ENCODE data around the gene SH3RF3.
A peak's percentile ranks its signal among the peaks of the same experiment; 100 is the strongest.

The SH3RF3 gene

GRCh38 chr2:109254174-109254904, 125.3 kb downstream of the SH3RF3 start:
- H3K9me3 ChIP-seq (replicated peaks in 1 of 11): no peaks in the 10 kb centered on the region
- peaks cover 76 to 84% (median 80%) of the 10 kb centered on the region in 10 experiments for H3K4me1 ChIP-seq
- H3K9ac ChIP-seq: peak overlapping the region; percentile 72 to 82 (median 79); a peak in 19 of 22 replicates
- H3K27ac ChIP-seq: peak overlapping the region; percentile 78 to 92 (median 89)
- peak overlapping the region in 9 of 10 experiments; percentile 1 to 46 (median 38); a peak in 7 of 20 replicates for H3K4me3 ChIP-seq
- H3K36me3 ChIP-seq: no peaks in the 10 kb centered on the region
- no peak for TF ChIP-seq Cebpa-rat (IDR thresholded peaks at IDR 0.05)
- peaks cover 0 to 33% (median 10%) of the 10 kb centered on the region in 11 experiments; a peak in 7 of 22 replicates for H4K20me1 ChIP-seq
- peak overlapping the region; percentile 88 to 98 (median 94) for H3K4me2 ChIP-seq
- no peaks in the 10 kb centered on the region for H3K27me3 ChIP-seq

- Histone ChIP-seq H3K4me3 (peak overlapping the region; percentile 28 to 58 (median 40); a peak in 19 of 20 replicates), H3K4me2 (peak overlapping the region; percentile 88 to 98 (median 94)), H3K36me3 (no peaks in the 10 kb centered on the region), H3K27me3 (no peaks in the 10 kb centered on the region), H4K20me1 (peaks cover 0 to 46% (median 20%) of the 10 kb centered on the region in 11 experiments; a peak in 14 of 22 replicates), H3K27ac (peak overlapping the region; percentile 78 to 92 (median 89)), H3K9me3 (replicated peaks in 1 of 11) (no peaks in the 10 kb centered on the region), H3K9ac (peak overlapping the region; percentile 72 to 82 (median 79)), H3K4me1 (peaks cover 86 to 97% (median 90%) of the 10 kb centered on the region in 10 experiments)
- TF ChIP-seq Cebpa-rat (IDR thresholded peaks at IDR 0.05): no peak
Observed at GRCh38 chr2:109255654-109256053, 126.6 kb downstream of the SH3RF3 start.

GRCh38 chr2:109256111-109256510, 127.1 kb downstream of the SH3RF3 start:
- Histone ChIP-seq H4K20me1 (peaks cover 0 to 51% (median 24%) of the 10 kb centered on the region in 11 experiments; a peak in 17 of 22 replicates), H3K4me3 (peak overlapping the region; percentile 28 to 58 (median 40); a peak in 18 of 20 replicates), H3K27me3 (no peaks in the 10 kb centered on the region), H3K9ac (peak overlapping the region; percentile 72 to 82 (median 79)), H3K4me2 (peak overlapping the region; percentile 88 to 98 (median 94)), H3K9me3 (replicated peaks in 1 of 11) (no peaks in the 10 kb centered on the region), H3K4me1 (peaks cover 90 to 100% (median 94%) of the 10 kb centered on the region in 10 experiments), H3K27ac (peak overlapping the region; percentile 78 to 92 (median 89)), H3K36me3 (no peaks in the 10 kb centered on the region)
- TF ChIP-seq Cebpa-rat (IDR thresholded peaks at IDR 0.05): no peak

GRCh38 chr2:109256921-109257320, 127.9 kb downstream of the SH3RF3 start:
- H3K4me2 ChIP-seq: peak overlapping the region; percentile 88 to 98 (median 94)
- TF ChIP-seq Cebpa-rat (IDR thresholded peaks at IDR 0.05): no peak

GRCh38 chr2:109257653-109258052, 128.6 kb downstream of the SH3RF3 start:
- peaks cover 86 to 100% (median 96%) of the 10 kb centered on the region in 10 experiments for H3K4me1 ChIP-seq

More at GRCh38 chr2:109256921-109257320, 127.9 kb downstream of the SH3RF3 start:
- H3K36me3 ChIP-seq: no peaks in the 10 kb centered on the region
- H3K27me3 ChIP-seq: no peaks in the 10 kb centered on the region
- H3K9me3 ChIP-seq (replicated peaks in 1 of 11): no peaks in the 10 kb centered on the region
- H3K27ac ChIP-seq: peak overlapping the region; percentile 78 to 92 (median 89)
- H3K4me1 ChIP-seq: peaks cover 93 to 100% (median 100%) of the 10 kb centered on the region in 10 experiments
- peaks cover 0 to 59% (median 33%) of the 10 kb centered on the region in 11 experiments; a peak in 18 of 22 replicates for H4K20me1 ChIP-seq
- peak overlapping the region; percentile 72 to 82 (median 79); a peak in 20 of 22 replicates for H3K9ac ChIP-seq
- peak overlapping the region in 6 of 10 experiments; percentile 36 to 58 (median 43); a peak in 7 of 20 replicates for H3K4me3 ChIP-seq

GRCh38 chr2:109258376-109258775, 129.4 kb downstream of the SH3RF3 start:
- peaks cover 0 to 73% (median 34%) of the 10 kb centered on the region in 11 experiments; a peak in 18 of 22 replicates for H4K20me1 ChIP-seq
- H3K36me3 ChIP-seq: no peaks in the 10 kb centered on the region
- no peaks in the 10 kb centered on the region for H3K27me3 ChIP-seq
- H3K4me3 ChIP-seq: no peak overlapping the region
- peak overlapping the region; percentile 12 to 91 (median 88); a peak in 16 of 22 replicates for H3K27ac ChIP-seq
- H3K4me2 ChIP-seq: peak overlapping the region; percentile 88 to 98 (median 94)
- no peak for TF ChIP-seq Cebpa-rat (IDR thresholded peaks at IDR 0.05)
- peaks cover 79 to 98% (median 90%) of the 10 kb centered on the region in 10 experiments for H3K4me1 ChIP-seq
- H3K9ac ChIP-seq: peak overlapping the region in 6 of 11 experiments; percentile 11 to 81 (median 54); a peak in 6 of 22 replicates
- no peaks in the 10 kb centered on the region for H3K9me3 ChIP-seq (replicated peaks in 1 of 11)

More at GRCh38 chr2:109257653-109258052, 128.6 kb downstream of the SH3RF3 start:
- Histone ChIP-seq H3K4me3 (0 out of 20 replicates have a peak overlapping the region, but pooled peaks of 2 of the 10 experiments have one; percentile 42 to 46), H3K4me2 (peak overlapping the region; percentile 88 to 98 (median 94)), H3K9me3 (replicated peaks in 1 of 11) (no peaks in the 10 kb centered on the region), H3K9ac (peak overlapping the region; percentile 64 to 81 (median 78); a peak in 20 of 22 replicates), H3K27me3 (no peaks in the 10 kb centered on the region), H4K20me1 (peaks cover 0 to 66% (median 34%) of the 10 kb centered on the region in 11 experiments; a peak in 18 of 22 replicates), H3K36me3 (no peaks in the 10 kb centered on the region), H3K27ac (peak overlapping the region; percentile 78 to 92 (median 89); a peak in 21 of 22 replicates)
- no peak for TF ChIP-seq Cebpa-rat (IDR thresholded peaks at IDR 0.05)

GRCh38 chr2:109258905-109259540, 130.0 kb downstream of the SH3RF3 start:
- peak overlapping the region in 5 of 11 experiments; percentile 11 to 81 (median 43); a peak in 6 of 22 replicates for H3K9ac ChIP-seq
- peak overlapping the region; percentile 88 to 98 (median 94) for H3K4me2 ChIP-seq
- H3K4me1 ChIP-seq: peaks cover 72 to 98% (median 87%) of the 10 kb centered on the region in 10 experiments
- peak overlapping the region; percentile 12 to 91 (median 87); a peak in 14 of 22 replicates for H3K27ac ChIP-seq
- no peaks in the 10 kb centered on the region for H3K9me3 ChIP-seq (replicated peaks in 1 of 11)
- peaks cover 0 to 80% (median 37%) of the 10 kb centered on the region in 11 experiments; a peak in 18 of 22 replicates for H4K20me1 ChIP-seq
- TF ChIP-seq Cebpa-rat (IDR thresholded peaks at IDR 0.05): no peak
- H3K36me3 ChIP-seq: no peaks in the 10 kb centered on the region
- no peak overlapping the region for H3K4me3 ChIP-seq
- H3K27me3 ChIP-seq: no peaks in the 10 kb centered on the region

- H3K9me3 ChIP-seq (replicated peaks in 1 of 11): no peaks in the 10 kb centered on the region
- H3K4me2 ChIP-seq: peak overlapping the region in 9 of 11 experiments; percentile 37 to 98 (median 92); a peak in 12 of 22 replicates
- peaks cover 0 to 86% (median 43%) of the 10 kb centered on the region in 11 experiments; a peak in 18 of 22 replicates for H4K20me1 ChIP-seq
- TF ChIP-seq Cebpa-rat (IDR thresholded peaks at IDR 0.05): no peak
- peaks cover 72 to 98% (median 87%) of the 10 kb centered on the region in 10 experiments for H3K4me1 ChIP-seq
- no peak overlapping the region for H3K27ac ChIP-seq
- no peak overlapping the region for H3K4me3 ChIP-seq
- no peaks in the 10 kb centered on the region for H3K36me3 ChIP-seq
- H3K27me3 ChIP-seq: no peaks in the 10 kb centered on the region
- no peak overlapping the region for H3K9ac ChIP-seq
Observed at GRCh38 chr2:109259671-109260070, 130.7 kb downstream of the SH3RF3 start.

Measured in BLaER1 treated with 17β-estradiol and CSF1 and Interleukin-3, amounts not matched to agents 10 nM and 100 nM (cell line).